Cerebellar cortex (tissue), 1 donor: ENCODE data around the gene RAD51B.
A peak's percentile ranks its signal among the peaks of the same experiment; 100 is the strongest.
"Not testable (repeated sequence)": the region's sequence is repeated elsewhere in the genome, so short reads cannot be mapped to it uniquely, and the experiment has no call there.

ENCODE experiments used
- DNase-seq: peaks from one replicate; pipeline ENCODE4 v3.0.0-alpha.2; 2015; ENCODE audit warnings: low spot score

The RAD51B gene

DNA sequence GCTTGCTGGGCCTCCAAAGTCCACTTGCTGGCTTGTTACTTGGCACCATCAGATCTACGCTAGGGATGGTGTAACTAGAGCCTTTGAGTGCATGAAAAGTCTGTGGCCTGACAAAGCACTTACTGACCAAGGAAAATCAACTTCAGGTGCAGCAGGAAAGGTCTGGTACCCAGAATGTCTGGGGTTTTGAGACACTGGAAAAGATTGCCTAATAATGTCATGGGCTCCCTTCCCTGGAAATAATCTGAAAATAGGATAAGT, 866.6 kb downstream of the RAD51B start:
- DNase-seq, result no peak

DNA sequence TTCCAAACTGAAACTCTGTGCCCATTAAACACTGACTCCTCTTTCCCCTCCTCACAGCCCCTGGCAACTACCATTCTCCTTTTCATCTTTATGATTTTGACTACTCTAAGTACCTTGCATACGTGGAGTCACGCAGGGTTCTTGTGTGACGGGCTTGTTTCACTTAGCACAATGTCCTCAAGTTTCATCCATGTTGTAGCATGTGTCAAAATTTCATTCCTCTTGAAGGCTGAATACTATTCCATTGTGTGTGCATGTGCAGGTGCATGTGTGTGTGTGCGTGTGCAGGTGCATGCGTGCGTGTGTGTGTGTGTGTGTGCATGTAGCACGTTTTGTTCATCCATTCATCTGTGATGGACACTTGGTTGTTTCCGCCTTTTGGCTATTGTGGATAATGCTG, 867.1 kb downstream of the RAD51B start:
- no peak for DNase-seq

- DNase-seq, result no peak
Observed at GRCh38 chr14:68687746-68688145, 868.2 kb downstream of the RAD51B start.

DNA sequence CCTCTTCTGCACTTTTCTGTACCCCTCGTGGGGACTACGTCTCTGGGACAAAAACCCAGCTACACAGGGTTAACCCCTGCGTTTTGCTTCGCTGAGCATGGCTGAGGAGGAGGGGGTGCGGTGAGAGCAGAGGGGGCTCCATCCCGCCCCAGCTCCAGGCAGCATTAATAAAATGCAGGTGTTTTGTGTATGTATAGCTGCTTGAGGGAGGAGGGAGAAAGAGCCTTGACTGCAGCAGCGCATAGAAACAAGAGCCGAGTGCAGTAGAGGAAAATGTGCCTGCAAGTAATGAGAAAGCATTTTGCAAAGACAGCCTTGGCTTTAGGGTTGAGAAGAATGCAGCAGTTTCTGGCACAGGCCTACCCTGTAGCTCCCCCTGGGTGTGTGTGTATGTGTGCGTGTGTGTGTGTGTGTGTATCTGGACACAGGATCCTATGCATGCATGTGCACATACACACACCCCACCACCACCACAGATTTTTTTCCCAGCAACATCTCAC, 869.3 kb downstream of the RAD51B start:
- DNase-seq, result peak; percentile 8

- DNase-seq, result no peak
Observed at GRCh38 chr14:68689511-68689910, 869.9 kb downstream of the RAD51B start.

DNA sequence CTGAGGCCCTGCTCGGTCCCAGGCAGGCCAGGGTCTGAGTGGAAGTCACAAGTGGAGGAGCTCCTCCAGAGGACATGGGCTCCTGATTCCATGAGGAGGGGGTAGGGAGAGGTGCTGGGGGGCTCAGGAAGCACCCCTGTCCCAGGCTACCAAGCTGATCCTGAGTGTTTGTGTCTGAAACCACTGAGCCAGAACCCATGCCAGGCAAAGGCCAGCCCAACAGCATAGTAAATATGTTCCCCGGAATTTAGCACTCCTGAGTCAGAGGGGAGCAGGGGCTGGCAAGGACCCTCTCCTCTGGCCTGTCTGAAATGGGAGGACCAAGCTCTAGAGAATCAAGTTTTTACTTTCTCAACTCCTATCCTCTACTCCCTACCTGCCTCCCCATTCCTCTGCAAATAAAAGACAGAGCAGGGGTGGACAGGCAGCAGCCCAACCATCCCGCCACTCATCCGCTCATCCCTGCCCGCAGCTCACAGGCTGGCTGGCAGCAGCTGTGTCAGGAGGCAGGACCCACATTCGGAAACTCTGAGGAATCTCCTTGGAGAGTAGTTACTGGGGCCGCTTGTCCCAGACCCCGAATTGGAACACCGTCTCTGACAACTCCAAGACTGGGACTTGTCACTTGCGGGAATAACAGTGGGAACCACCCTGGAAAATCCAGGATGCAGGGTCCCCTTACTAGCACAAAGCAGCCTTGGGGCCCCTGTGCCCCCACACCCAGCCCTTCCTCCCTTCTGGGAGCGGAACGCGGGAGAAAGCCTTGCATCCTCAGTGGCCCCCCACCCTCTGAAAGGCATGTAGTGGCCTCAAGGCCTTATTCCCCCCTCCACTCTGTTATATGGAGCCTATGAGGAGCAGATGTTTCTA, 870.7 kb downstream of the RAD51B start:
- DNase-seq, result no peak

- no peak for DNase-seq
Observed at GRCh38 chr14:68691031-68691791, 871.6 kb downstream of the RAD51B start.

GRCh38 chr14:68691792-68692118, 872.2 kb downstream of the RAD51B start:
- no peak for DNase-seq

DNA sequence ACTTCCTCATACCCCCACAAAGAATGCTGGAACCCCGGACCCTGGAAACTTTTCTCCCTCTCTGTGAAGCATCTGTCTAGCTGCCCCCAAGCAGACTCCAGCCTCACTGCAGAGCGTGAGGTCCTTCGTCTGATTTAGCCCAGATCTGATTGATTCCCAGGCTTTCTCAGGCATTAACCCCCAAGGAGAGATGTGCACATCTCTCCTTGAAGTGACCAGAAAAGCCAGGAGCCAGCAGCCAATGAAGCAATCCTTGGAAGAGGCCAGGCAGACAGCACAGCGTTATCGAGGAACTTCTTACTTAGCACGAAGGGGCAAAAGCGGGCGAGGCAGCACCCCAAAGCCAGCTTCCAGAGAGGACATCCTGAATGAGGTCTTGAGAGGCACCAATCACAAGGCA, 872.6 kb downstream of the RAD51B start:
- no peak for DNase-seq

GRCh38 chr14:68692916-68693771, 873.6 kb downstream of the RAD51B start:
- DNase-seq, result no peak

DNA sequence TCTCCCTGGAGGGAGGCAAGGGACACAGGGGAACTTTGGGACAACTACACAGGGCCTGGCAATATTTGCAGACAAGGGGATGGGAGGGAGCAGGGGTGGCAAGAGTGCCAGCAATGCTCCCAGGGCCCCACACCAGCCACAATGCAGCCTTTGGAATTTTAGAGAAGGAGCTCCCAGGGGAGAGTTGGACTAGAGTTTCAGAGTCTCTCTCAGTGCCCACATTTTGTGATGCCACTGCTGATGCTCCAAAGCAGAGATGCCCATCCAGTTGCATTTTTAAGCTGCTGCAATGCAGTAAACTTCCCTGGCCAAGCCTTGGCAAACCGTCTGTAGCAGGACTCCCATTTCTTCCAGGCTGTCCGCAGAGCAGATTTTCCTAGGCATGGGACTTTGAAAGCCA, 874.3 kb downstream of the RAD51B start:
- no peak for DNase-seq

- no peak for DNase-seq
Observed at GRCh38 chr14:68694516-68695235, 875.1 kb downstream of the RAD51B start.

- DNase-seq, result no peak
Observed at GRCh38 chr14:68695326-68695768, 875.8 kb downstream of the RAD51B start.

- no peak for DNase-seq
Observed at GRCh38 chr14:68695856-68696255, 876.3 kb downstream of the RAD51B start.

DNA sequence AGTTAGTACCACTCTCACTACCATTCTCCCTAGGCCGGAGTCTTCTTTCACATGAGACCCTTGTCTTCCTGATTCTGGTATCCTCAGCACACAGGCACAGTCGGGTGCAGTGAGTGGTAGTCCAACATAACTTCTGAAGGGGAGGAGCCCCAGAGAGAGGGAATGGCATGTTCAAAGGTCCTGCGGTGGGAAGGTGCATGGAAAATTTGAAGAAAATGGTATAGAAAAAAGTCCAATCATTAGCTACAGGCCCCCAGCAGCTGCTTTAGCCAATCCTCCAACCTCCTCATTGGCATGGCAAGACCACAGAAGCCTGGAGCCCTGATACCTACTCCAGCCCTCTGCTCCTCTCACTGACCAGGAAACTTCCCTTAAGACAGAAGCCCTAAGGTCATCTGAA, 876.7 kb downstream of the RAD51B start:
- no peak for DNase-seq

DNA sequence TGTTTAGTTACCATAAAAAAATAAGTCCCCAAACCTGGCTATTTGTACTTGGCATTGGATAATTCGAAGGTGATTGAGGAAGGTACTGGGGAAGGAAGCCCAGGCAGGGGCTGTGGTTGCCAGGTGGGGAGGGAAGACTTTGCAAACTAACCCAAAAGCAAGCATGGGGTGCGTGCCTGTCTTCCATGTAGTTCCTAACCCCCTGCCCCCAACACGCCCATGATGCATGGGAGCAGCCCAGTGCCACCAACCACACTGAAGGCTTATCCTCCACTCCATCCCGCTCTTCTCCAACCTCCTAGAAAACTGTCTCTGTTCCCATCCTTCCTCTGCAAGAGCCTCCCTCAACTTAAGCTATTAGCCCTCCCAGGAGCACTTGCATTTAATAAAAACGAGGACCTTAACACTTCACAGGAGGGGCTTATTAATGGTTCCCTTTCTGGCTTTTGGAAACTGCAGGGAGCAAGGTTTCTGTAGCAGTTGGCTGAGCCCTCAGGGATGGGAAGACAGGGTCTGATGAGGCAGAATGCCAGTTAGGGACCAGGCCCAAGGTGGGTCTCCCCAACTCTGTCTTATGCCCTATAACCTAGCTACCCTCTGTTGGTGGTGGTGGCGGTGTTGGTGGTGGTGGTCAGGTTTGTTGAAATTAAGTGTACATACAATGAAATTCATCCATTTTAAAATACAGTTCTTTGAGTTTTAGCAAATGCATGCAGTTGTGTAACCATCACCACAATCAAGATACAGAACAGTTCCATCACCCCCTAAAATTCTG, 877.3 kb downstream of the RAD51B start:
- no peak for DNase-seq

- not testable (repeated sequence) for DNase-seq
Observed at GRCh38 chr14:68698773-68699172, 879.2 kb downstream of the RAD51B start.

GRCh38 chr14:68701001-68701741, 881.6 kb downstream of the RAD51B start:
- no peak for DNase-seq

DNA sequence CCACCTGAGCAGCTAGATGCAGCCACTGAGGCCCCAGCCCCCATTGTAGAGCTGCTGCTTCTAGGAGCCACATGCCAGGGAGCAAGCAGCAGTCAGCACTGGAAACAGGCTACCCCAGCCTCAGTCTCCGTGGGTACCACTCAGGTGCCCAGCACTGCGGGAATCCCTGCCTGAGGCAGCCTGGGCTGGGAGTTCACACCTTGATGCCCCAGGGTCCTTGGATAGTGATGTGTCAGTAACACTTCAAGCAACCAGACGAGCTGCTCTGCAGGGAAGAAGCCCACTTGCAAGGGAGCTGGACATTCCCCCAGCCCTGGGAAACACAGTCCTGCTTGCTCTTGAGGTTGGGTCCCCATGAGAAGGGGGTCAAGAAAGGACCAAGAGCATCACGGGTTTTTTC, 882.6 kb downstream of the RAD51B start:
- DNase-seq, result no peak

DNA sequence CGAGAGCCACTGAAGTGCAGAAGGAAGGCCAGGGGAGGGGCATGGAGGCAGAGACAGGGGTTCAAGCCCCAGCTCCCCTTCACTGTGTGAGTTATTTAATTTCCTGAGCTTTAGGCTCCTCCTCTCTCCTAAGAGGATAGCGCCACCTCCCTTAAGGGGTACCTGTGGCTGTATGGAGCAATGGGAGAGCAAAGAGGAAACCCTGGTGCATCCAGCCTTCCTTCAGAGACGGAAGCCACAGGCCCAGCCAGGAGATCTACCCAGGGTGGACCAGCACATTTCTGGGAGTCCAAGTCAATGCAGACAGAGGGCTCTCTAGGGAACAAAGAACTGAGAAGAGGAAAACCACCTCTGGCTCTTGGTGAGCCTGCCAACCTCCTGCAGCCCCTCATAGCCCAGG, 883.0 kb downstream of the RAD51B start:
- no peak for DNase-seq
